GM10266 (cell line): Measurements from ENCODE around the gene CXCL11.
A peak's percentile ranks its signal among the peaks of the same experiment; 100 is the strongest.

ENCODE experiments used
- DNase-seq: peaks from one replicate; pipeline ENCODE4 v3.0.0; 2012; ENCODE audit errors: extremely low spot score
- TF ChIP-seq, protein P1 (sequence below): IDR thresholded peaks from 2 replicates; pipeline ENCODE4 v1.5.1; 2012; ENCODE audit warnings: mild to moderate bottlenecking, low read depth; ENCODE audit not compliant: control insufficient read depth, insufficient read depth; ENCODE audit errors: missing control alignments

Gene CXCL11

DNA sequence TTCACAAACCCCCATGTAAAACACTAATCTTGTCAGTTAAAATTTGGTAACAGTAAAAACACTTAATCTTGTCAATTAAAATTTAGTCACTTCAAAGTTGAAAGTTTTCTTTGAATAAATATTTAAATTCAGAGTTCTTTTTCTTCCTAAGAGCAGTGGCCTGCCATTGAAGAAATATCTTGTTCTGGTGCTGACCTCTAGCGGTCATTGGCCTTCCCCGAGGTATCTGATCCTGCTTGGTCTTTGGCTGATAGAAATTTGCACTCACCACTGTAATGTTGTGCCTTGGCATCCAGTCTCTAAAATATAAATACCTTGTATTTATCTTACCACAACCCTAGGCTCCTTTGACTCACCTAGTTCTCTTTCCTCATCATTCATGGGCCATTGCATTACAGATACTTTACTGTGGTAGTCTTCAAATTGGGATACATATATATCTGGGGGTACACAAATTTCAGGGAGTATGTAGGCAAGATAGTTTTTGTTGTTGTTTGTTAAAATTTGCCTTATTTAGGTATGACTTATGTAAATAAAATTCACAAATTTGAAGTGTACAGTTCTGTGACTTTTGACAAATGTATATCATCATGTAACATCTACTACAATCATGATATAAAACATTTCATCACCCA lies 31.9 kb upstream of the CXCL11 start:
- DNase-seq = peak; percentile 73

GRCh38 chr4:76066546-76066945 lies 30.7 kb upstream of the CXCL11 start:
- TF ChIP-seq, protein P1, sequence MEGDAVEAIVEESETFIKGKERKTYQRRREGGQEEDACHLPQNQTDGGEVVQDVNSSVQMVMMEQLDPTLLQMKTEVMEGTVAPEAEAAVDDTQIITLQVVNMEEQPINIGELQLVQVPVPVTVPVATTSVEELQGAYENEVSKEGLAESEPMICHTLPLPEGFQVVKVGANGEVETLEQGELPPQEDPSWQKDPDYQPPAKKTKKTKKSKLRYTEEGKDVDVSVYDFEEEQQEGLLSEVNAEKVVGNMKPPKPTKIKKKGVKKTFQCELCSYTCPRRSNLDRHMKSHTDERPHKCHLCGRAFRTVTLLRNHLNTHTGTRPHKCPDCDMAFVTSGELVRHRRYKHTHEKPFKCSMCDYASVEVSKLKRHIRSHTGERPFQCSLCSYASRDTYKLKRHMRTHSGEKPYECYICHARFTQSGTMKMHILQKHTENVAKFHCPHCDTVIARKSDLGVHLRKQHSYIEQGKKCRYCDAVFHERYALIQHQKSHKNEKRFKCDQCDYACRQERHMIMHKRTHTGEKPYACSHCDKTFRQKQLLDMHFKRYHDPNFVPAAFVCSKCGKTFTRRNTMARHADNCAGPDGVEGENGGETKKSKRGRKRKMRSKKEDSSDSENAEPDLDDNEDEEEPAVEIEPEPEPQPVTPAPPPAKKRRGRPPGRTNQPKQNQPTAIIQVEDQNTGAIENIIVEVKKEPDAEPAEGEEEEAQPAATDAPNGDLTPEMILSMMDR = no peak
- DNase-seq = no peak

More for the DNA sequence above, 31.9 kb upstream of the CXCL11 start:
- TF ChIP-seq, protein P1 = peak; percentile 85

- TF ChIP-seq, protein P1 = no peak
- peak; percentile 59 for DNase-seq
Measured at GRCh38 chr4:76061982-76062381, 26.1 kb upstream of the CXCL11 start.

GRCh38 chr4:76061421-76061820 lies 25.6 kb upstream of the CXCL11 start:
- no peak for DNase-seq
- TF ChIP-seq, protein P1 = no peak

DNA sequence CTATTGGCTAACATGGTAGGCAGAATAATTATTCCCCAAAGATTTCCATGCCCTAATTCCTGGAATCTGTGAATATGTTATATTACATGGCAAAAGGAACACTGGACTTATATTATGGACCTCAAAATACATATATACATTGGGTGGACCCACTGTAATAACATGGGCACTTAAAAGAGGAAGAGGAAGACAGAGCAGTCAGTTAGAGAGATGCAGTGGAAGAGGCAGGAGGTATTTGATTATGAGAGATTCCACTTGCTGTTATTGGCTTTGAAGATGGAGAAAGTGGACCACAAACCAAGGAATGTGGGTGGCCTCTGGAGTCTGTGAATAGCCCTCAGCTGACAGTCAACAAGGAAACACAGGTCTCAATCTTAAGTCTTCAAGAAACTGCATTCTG lies 24.6 kb upstream of the CXCL11 start:
- no peak for DNase-seq
- TF ChIP-seq, protein P1 = no peak

DNA sequence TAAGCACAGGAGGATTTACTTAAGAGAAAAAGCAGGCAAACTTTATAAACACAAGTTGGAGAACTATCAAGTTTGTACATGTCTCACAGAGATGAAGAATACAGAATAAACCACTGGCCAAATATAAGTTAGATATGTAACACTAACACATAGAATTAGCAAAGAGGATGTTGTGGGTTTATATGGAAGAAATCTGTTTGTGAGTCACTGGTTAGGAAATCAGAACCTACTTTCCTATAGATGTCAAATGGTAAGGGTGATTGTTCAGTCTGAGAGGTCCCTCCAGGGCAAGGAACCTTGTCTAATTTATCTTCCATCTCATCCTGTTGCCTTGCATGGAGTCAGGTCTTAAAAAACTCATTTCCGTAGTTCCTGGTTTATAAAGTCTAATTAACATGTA lies 23.9 kb upstream of the CXCL11 start:
- DNase-seq = no peak
- TF ChIP-seq, protein P1 = no peak

DNA sequence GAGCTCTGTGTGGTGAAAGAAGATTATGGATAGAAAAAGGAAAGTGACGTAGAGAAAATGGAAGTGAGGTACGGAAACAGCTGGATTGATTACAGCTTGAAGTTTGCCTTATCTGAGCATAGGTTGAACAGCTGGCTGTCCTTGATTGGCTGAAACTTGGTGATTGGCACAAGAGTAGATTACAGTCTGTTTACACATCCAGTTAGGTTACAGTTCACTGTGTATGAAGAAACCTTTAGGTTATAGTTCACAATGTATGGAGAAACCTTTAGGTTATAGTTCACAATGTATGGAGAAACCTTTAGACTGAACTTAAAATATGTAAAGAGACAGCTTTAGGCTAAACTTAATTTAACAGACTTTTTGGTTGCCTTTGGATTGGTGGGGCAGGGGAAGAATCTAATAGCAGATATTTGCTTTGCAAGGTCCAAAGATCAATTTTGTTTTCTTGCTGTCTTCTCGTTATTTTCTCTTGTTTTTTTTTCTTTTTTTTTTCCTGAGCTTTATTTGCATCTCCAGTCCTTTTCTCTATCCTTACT lies 23.1 kb upstream of the CXCL11 start:
- no peak for DNase-seq
- TF ChIP-seq, protein P1 = no peak
